ENCODE data around the gene HOATZ. TPM values are rescaled to one million over a fixed set of nuclear protein-coding genes. Genes with fewer than 3 reads are reported as not detected.

The HOATZ gene
- total and polyA plus RNA-seq, 2 donors (not counting 3 experiments of a cell fraction or from before 2014, with no cell fraction given) = not detected

DNA sequence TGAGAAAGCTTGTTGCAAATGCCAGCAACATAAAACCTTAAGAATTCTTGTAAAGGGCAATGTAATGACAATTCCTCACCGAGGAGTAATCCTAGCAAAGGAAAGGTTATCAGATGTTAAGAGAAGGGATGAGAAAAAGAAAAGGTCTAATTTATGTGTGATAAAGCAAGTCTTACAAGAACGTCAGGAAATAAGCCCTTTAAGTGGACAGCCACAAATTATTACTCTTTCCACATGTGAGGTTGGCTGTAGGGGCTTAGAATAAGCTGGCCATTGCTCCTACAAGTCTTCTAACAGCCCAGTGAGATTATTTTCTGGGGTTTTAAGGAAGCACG is 35.3 kb downstream of the HOATZ start:
- H3K27me3 ChIP-seq (ENCODE audit: control insufficient read depth in 2 of 2, insufficient read depth in 2 of 2, low read length in 2 of 2) = peaks cover 15 to 22% of the 10 kb centered on the region in 2 experiments
- H3K79me2 ChIP-seq (ENCODE audit: control insufficient read depth, insufficient read depth, low read length) = no peaks in the 10 kb centered on the region
- no peaks in the 10 kb centered on the region for H3K9me3 ChIP-seq (replicated peaks; ENCODE audit: control insufficient read depth, insufficient read depth, low read length)
- ChIA-PET CTCF (interaction anchor here (3.3 kb wide), 1 partner anchor 12 kb away, joined by 15 read pairs; no protein-coding TSS in a partner anchor), POLR2A (no interaction called here)
- H4K20me1 ChIP-seq (replicated peaks; ENCODE audit: control insufficient read depth, extremely low read depth, insufficient read depth, low read length) = no peaks in the 10 kb centered on the region
- FAIRE-seq (no peak), DNase-seq (ENCODE audit: low read depth, low spot score) (no peak)
- no peaks in the 10 kb centered on the region for H3K4me1 ChIP-seq (ENCODE audit: control insufficient read depth, extremely low read depth, insufficient read depth, low read length)
- H3K4me2 ChIP-seq (ENCODE audit: insufficient read depth, low read length) = no peak overlapping the region
- H3K27ac ChIP-seq (ENCODE audit: insufficient read depth, low read depth, low read length) = no peak overlapping the region
- no peaks in the 10 kb centered on the region for H3K36me3 ChIP-seq (ENCODE audit: control insufficient read depth in 2 of 2, extremely low read depth in 1 of 2, insufficient read depth in 2 of 2, low read length in 2 of 2)
- H2AFZ ChIP-seq (ENCODE audit: low read depth, low read length) = no peak overlapping the region
- TF ChIP-seq POLR2A (IDR thresholded peaks at IDR 0.05; ENCODE audit: low read depth, low read length) = no peak
- TF ChIP-seq, protein P1, sequence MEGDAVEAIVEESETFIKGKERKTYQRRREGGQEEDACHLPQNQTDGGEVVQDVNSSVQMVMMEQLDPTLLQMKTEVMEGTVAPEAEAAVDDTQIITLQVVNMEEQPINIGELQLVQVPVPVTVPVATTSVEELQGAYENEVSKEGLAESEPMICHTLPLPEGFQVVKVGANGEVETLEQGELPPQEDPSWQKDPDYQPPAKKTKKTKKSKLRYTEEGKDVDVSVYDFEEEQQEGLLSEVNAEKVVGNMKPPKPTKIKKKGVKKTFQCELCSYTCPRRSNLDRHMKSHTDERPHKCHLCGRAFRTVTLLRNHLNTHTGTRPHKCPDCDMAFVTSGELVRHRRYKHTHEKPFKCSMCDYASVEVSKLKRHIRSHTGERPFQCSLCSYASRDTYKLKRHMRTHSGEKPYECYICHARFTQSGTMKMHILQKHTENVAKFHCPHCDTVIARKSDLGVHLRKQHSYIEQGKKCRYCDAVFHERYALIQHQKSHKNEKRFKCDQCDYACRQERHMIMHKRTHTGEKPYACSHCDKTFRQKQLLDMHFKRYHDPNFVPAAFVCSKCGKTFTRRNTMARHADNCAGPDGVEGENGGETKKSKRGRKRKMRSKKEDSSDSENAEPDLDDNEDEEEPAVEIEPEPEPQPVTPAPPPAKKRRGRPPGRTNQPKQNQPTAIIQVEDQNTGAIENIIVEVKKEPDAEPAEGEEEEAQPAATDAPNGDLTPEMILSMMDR (IDR thresholded peaks at IDR 0.05; ENCODE audit: extremely low read depth in 1 of 2, insufficient read depth in 1 of 2, low read depth in 1 of 2, low read length in 2 of 2) = no peak
- TF ChIP-seq GATA2 (IDR thresholded peaks at IDR 0.05; ENCODE audit: insufficient read depth, insufficient read length, low read depth, low read length) = no peak
- TF ChIP-seq JUN (IDR thresholded peaks at IDR 0.05; ENCODE audit: borderline replicate concordance, insufficient read depth, insufficient read length, low read depth) = no peak
- no peak for TF ChIP-seq MYC (IDR thresholded peaks at IDR 0.05; ENCODE audit: low read depth, low read length)
- no peak for TF ChIP-seq FOS (IDR thresholded peaks at IDR 0.05; ENCODE audit: borderline replicate concordance, insufficient read depth, low read length)
- no peak for TF ChIP-seq EZH2 (IDR thresholded peaks at IDR 0.05; ENCODE audit: borderline replicate concordance, low read depth, low read length, severe bottlenecking)
- no peak for TF ChIP-seq POLR2AphosphoS5 (IDR thresholded peaks at IDR 0.05; ENCODE audit: insufficient read depth, low read depth, low read length)
- TF ChIP-seq, protein P2, sequence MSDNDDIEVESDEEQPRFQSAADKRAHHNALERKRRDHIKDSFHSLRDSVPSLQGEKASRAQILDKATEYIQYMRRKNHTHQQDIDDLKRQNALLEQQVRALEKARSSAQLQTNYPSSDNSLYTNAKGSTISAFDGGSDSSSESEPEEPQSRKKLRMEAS (IDR thresholded peaks at IDR 0.05; ENCODE audit: insufficient read depth, insufficient read length) = no peak
- BruUV-seq (replicated peaks) = no TSS peak
- H3K9ac ChIP-seq (replicated peaks; ENCODE audit: extremely low read depth, insufficient read depth, low read length) = no peak overlapping the region
- no peak overlapping the region for H3K4me3 ChIP-seq (replicated peaks in 1 of 3; ENCODE audit: insufficient read depth in 1 of 3, low read depth in 1 of 3, low read length in 3 of 3)
- intact Hi-C loops (cut with micrococcal nuclease) (no loop called here), dilution Hi-C loops (cut with MboI; ENCODE audit: extremely low pct_ligation_motif_present, low sequenced_read_pairs) (no loop called here)
- H3K9me1 ChIP-seq (replicated peaks; ENCODE audit: control insufficient read depth, extremely low read depth, insufficient read depth, low read length) = no peaks in the 10 kb centered on the region
